HG02571 (cell line): ENCODE data around the gene GTF2F2.

Experiments used
- ATAC-seq: cut with Tn5 transposase; IDR thresholded peaks from one replicate; pipeline ENCODE4 v1.9.1; 2021; ENCODE audit warnings: mild to moderate bottlenecking, moderate library complexity; ENCODE audit not compliant: unreplicated experiment

Gene GTF2F2

DNA sequence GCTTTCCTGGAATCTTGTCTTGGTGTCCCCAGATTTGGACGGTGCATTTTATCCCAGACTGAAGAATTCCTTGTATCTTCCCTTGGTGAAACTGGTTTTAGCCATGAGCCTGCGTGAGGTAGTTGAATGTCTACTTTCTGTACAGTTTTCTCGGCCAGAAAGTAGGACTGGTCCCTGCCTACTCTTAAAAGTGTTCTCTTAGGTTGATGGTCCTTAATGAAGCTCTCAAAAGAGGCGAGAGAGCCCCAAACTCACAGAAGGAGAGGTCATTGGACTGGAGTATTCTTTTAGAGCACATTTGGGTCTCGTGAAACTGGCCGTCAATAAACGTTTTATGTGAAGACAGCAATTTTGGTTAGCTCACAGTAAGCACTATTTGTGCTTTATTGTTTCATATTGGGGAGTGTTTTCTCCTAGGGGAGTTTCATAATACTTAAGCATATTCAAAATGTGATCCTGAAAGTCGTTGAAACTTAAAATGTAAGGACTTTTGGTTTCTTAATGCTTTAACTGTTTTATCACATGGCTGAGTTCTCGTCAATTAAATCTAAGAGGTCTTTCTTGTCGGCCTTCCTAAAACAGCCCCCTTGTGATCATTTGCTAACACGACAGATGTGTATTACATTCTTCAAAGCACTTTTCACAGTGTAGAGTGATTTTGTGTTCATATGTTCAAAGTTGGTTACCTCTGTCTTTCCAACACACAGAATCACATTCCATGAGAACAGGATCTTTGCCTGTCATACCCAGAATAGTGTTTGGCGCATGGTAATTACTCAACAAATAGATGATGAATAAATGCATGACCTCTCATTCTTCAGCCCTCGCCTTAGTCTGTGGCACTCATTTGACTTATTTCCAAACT is 889 bp downstream of the GTF2F2 start:
- ATAC-seq, result no peak

DNA sequence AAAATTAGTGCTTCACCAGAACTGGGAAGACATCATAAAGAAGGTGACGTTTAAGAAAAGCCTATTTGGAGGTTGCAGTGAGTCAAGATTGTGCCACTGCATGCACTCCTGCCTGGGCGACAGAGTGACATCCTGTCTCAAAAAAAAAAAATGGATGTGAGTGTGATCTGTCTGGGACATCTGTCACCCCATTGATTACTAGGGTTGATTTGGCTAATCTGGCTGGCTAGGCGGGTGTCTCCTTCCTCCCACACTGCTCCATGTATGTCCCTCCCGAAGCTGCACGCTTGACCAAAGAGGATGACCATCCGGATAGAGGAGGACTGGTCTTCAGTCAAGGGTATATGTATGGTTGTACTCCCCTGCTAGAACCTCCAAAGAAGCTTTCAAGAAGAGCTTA is 2.6 kb downstream of the GTF2F2 start:
- ATAC-seq, result no peak

DNA sequence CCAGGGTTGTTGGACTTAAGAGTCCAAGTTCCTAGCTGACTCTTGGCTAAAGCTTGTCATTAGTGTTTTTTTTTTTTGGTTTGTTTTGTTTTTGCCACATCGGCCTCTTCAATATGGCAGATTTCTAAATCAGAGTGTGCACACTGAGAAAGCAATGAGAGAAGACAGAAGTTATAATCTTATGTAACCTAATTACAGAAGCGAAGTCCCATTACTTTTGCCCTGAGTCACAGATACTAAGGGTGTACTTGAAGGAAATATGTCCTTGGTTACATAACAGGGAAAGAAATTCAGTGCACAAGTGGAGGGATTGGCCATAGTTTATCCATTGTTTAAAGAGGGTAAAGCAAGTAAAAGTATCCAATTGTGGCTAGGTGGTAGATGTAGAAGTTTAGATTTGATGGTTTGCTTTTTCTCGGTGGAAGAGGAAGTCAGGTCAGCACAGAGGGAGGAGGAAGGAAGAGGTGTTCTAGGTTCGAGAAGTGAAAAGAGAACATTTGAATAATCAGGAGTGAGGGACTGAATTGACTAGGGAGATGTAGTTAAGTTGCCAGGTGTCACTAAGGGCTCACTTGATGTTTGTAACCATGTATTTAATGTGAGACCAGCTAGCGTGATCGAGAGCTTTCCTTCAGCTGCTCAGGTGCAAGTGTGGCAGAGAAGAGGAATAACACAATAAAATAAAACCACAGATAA is 12.2 kb downstream of the GTF2F2 start:
- ATAC-seq, result peak; percentile 82

DNA sequence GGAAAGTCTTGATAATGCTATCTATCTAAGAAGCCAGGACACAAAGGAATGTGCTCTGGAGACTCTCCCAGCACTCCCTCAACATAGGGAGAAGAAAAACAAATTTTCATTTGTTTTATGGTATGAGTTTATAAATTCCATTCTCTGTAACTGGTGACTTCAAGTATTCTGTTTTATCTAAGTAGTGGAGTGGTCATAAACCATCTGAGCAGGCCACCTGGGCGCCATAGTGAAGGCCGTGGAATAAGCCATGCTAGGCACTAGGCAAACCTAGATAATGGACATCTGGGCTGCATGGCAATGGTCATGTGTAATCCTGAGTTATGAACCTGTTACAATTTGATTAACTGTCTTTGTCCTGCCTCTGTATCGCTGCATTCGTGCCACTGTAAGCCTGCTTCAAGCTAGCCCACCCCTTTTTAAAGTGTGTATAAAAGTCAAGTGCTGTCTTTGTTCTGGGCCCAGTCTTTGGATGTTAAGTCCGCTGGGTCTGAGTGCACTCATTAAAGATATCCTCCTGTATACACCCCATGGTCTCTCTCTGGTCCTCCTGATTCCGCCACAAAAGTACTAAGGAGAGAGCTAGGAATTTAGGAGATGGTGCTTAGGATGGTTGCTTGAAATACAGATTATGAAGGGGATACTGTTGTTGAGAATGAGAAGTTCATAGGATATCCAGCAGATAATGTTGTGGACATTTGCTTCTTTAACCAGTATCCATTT is 13.2 kb downstream of the GTF2F2 start:
- no peak for ATAC-seq

DNA sequence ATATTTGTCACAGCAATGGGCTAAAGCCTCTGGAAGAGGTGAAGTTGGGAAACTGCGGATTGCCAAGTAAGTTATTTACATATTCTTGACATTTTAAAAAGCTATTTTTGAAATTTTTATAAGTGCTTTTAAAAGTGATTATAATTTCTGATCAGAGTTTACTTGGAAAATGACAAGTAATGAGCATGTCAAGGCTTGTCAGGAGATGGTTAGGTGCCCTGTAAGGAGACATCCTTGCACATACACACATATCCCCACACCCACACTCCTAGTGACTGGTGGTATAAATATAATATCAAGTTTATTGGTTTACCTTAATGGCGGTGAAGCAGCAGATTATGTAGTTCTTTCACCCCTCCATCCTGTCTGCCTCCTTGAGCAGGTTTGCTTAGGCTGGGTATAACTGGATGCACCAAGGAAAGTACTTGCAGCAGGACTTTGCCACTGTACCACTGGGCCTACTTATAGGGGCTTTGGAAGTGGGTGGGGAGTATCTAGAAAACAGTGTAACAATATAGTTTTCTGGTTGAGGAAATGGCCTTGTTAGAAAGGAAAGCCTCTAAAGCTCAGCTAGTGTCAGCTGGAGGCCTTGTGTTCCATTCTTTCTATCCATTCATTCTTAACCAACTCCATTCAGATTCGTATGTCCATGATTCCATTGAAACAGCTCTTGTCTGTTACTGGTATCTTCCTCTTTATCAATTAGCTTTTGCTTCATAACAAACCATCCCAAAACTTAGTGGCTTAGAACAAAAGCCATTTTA is 16.6 kb downstream of the GTF2F2 start:
- no peak for ATAC-seq

DNA sequence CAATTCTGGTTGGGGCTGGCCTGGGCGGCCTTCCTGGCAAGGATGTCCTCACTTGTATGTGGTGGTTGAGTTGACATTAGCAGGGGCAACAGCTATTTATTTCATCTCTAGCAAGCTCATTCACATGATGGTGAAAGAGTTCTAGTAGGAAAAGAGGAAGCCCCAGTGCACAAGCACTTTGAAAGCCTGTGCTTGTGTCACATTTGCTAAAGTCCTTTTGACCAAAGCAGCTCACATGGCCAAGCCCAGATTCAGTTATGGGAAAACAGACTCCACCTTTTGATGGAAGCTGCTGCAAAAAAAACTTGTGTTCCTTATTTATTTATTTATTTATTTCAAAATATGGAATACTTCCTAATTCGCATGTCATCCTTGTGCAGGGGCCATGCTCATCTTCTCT is 17.2 kb downstream of the GTF2F2 start:
- no peak for ATAC-seq

DNA sequence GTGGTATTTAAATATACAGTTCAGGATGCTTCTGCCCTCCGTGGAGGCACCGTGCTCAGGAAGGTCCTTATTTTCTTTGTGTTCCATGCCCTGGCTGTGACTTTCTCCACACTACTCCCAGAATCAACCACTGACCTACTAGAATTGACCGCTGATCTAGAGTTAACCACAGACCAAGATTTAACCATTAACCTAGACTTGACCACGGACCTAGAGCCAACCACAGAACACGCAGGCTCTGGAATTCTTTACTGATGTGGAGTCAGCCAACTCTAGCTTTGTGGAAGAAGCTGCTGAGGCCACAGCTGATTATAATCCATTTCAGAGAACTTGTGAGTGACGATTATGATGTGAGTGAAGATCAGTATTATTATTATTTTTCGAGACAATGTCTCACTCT is 18.0 kb downstream of the GTF2F2 start:
- no peak for ATAC-seq

DNA sequence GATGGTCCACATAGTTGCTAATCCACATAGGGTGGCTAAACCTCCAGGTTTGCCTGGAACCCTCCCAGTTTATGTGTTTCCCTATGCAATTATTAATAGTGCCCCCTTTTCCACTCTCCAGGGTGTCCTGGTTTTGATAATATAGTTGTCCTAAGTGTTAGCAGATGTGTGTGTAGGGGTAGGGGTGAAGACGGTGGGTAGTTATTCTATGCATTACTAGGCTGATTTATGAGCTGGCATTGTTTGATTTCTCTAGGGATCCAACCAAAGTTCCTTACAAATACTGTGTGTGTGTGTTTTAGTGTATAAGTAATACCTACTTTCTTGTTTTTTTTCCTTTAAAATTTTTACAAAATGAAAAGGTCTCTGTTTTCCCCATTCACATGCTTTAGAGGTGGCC is 21.1 kb downstream of the GTF2F2 start:
- ATAC-seq, result no peak

DNA sequence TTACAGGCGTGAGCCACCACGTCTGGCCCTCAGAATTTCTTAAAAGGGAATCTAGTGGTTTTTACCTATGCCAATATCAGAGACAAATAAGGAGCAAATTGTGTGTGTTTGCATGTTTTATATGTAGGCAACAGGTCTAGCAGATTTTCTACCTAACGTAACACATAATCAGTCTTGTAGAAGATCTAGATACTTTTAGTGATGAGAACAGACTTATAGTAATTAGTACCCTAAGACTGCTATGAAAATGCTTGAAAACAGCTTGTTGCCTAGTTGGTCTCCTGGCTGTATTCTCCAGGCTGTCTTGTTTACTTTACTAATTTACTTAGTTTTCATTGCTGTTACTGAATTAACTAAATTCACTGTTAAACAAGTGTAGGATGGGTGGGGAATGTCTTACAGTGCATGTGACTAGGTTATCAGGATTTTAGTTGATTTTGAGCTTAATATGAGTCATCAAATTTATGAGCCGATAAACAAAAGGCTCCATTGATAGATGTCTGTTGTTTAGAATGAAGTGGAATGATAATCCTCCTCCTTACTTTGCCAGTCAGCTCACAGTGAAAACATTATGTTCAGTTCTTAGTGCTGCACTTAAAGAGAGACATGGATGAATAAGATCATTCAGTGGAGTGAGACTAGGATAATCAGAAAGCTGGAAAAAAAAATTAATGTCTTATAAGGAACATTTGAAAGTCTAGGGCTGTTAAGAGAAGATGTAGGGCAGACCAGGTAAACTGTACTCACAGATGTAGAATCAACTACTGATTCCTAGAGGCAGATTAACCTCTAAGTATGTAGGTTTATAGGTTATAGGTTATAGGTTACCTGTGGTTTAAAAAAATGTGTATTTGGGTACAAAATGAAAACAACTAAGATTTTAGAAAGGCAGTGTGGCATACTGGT is 22.4 kb downstream of the GTF2F2 start:
- no peak for ATAC-seq

DNA sequence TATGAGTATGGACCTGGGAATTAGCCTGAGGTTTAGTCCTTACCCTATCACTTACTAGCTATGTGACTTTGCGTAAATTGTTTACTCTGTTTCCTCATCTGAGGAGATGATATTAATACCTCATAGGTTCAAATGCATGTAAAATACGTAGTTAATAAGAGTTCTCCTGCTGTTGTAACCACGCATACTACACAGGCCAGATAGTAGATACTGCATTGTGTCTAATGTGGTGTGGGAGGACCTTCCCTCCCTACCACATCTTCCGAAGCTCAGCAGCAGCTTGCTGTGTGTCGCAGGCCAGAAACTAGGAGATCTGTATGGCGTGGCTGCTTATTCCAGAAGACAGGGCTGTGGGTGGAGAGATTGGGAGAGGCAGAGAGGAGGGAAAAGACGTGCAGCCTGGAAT is 23.0 kb downstream of the GTF2F2 start:
- ATAC-seq, result no peak

DNA sequence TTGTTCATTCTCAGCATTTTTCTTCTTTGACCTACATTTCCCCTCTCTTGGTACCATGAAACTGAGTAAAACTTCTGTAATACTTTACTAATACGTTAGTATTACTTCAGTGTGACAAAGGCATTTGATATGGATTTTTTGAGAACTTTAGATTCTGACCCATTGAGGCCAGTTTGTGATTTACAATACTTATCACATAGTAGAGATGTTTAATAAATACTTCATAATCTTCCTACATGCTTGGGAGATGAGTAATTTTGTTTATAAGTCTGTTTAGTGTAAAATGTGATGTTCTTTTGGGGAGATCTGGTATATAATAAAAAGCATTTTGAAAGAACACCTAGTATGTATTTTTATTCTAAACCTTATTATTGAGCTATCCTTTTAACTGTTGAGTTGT is 29.7 kb downstream of the GTF2F2 start:
- ATAC-seq, result no peak

DNA sequence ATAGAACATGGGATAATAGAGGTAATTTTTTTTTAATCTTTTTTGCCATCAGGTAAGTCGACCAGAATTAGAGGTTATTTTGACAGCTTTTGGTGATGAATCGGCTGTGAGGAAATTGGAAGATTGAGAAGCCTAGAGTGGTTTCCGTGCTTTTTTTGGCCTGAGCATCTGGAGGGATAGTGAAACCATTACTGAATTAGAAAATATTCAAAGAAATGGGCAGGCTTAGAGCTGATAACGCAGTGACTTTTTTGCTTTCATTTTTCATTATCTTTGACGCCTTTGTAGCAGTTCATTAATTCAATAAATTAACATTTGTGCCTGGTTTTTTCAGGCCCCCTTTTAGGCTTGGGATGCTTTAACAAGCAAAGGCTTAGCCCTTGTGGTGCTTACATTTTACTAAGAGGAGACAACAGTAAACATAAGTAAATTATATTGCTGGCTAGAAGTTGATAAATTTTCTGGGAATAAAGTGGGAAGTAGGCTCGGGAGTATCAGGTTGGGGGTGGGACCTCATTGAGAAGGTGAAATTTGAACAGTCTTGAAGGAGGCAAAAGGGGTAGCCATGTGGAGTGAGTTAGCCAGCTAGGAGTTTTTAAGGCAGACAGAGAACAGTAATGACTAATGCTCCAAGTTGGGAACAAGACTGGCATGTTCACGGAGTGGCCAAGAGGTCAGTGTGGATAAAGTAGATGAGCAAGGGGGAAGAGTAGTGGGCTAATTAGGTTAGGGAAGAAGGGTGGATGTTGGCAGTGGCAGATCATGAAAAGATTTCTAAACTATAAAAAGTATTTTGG is 36.5 kb downstream of the GTF2F2 start:
- no peak for ATAC-seq

DNA sequence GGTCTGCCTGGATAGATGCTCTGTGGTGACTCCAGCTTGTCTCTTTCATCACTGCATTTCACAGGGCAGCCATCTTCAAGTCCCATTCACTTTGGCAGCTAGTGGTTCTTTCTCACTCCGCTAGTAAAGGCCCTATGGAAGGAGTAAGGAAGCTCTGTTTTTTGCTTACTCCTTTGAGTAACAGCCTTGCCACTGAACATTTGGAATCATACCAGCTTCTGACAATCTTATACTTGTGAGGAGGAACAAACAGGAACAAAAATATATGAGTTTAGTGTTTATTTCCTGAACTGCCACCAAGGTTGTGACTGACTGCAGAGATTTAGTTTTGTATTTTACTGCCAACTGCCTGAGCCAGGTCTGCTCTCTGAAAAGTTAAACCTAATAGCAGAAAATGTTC is 41.9 kb downstream of the GTF2F2 start:
- no peak for ATAC-seq

DNA sequence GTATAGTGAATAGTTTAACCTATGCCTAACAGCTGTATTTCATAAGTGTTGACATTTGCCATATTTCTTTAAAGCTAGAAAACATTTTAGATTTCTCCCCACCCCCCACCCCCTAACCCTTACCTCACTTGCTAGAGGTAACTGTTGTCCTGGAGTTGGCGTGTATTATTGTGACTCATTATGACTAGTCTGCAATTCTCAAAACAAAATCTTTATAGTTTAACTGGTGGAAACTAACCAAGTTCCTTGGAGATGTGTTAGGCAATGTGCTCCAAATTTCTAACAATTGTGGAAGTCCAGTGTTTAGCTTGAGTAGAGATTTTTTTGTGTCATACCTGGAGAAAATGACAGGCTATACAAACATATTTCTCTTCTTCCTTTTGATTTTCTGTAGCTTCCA is 42.5 kb downstream of the GTF2F2 start:
- no peak for ATAC-seq

DNA sequence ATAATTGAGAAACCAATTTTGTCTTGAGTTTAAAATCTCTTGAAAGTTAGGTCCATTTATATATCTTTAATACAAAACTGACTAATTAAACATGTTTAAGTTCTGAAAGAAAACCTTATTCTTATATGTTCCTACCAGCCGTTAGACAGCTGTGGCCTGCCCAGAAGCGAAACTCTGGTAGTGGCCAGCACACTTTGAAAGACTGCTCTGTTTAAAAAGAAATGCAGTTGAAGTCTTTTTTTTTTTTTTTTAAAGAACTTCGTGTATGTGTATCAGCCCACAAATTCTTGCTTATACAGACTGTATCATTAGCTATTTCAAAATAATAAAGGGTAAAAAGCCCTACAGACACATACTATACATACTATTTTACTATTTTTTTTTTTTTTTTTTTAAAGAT is 46.5 kb downstream of the GTF2F2 start:
- no peak for ATAC-seq

DNA sequence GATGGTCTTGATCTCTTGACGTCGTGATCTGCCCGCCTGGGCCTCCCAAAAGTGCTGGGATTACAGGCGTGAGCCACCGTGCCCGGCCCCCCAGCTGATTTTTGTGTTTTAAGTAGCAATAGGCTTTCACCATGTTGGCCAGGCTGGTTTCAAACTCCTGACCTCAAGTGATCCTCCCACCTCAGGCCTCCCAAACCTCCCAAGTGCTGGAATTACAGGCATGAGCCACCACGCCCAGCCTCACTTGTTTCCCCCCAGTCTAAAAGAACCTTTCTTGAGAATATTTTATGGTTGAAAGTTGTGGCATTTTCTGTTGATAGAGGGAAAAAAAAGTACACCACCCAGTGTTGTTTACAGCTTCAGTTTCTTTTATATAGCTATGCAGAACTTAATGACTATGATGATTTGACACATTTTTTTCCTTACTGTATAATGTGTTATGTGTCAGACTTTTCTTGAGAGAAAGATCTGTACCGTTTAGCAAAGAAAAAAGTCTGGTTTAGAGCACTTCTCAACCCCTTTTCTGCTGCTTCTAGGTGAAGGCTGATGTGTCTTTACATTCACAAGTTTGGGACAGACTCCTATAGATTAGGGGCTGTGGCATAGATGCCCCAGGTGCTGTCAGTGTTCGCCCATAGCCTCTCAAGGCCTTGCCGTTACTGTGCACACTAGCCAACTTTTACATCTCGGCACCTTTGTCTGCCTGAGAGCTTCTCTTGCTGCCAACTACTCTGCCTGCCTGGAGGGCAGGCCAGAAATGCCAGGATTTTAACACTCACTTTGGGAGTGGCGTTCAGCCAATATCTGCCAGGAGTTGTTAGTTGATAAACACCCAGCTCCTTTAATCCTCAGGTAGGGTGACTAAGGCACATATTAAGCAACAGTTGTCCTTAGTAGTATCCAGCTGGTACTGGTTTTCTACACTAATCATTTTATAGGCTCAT is 47.6 kb downstream of the GTF2F2 start:
- ATAC-seq, result no peak

DNA sequence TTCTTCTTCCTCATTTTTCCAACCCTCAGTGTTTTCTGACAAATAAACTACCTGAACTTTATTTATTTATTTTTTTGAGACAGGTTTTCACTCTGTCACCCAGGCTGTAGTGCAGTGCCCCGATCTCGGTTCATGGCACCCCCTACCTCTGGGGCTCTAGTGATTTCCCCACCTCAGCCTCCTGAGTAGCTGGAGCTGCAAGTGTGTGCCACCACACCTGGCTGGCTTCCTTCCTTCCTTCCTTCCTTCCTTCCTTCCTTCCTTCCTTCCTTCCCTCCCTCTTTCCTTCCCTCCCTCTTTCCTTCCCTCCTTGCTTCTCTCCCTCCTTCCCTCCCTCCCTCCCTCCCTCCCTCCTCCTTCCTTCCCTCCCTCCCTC is 48.2 kb downstream of the GTF2F2 start:
- ATAC-seq, result no peak

DNA sequence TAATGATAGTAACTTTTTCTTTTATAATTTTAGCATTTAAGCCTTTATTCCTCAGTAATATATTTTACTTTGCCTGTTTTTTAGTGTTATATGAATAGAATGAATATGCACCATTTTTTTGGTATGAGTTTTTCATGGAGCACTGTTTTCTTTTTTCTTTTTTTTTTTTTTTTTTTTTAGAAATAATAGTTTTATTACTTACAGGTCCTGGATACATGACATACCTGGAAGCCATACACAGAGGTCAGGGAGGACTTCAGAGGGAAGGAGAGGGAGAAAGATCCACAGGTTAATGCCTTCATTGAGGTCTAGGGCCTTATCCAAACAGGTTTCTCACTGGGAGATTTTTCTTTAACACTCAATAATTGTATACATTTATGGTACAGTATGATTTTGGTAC is 54.2 kb downstream of the GTF2F2 start:
- no peak for ATAC-seq
